Endothelial cell (in vitro differentiated cells): ENCODE results near the gene NKAP. TPM values are rescaled to one million over a fixed set of nuclear protein-coding genes. Genes with fewer than 3 reads are reported as not detected.
A peak's percentile ranks its signal among the peaks of the same experiment; 100 is the strongest.

Source experiments
- DNase-seq: peaks from one replicate; pipeline ENCODE4 v3.0.0; 2021; ENCODE audit warnings: low spot score
- H3K27ac Mint-ChIP-seq: one replicate; pipeline ENCODE4 v1.8.0; 2021; ENCODE audit warnings: mixed read lengths, inconsistent platforms; ENCODE audit not compliant: unreplicated experiment
- H3K27me3 Mint-ChIP-seq: one replicate; pipeline ENCODE4 v1.8.0; 2021; ENCODE audit warnings: mild to moderate bottlenecking, moderate library complexity, mixed read lengths, inconsistent platforms; ENCODE audit not compliant: unreplicated experiment
- H3K36me3 Mint-ChIP-seq: one replicate; pipeline ENCODE4 v1.8.0; 2021; ENCODE audit warnings: mild to moderate bottlenecking, low read depth, mixed read lengths, inconsistent platforms; ENCODE audit not compliant: unreplicated experiment
- H3K4me1 Mint-ChIP-seq: one replicate; pipeline ENCODE4 v1.8.0; 2021; ENCODE audit warnings: mild to moderate bottlenecking, mixed read lengths, inconsistent platforms; ENCODE audit not compliant: unreplicated experiment
- H3K4me3 Mint-ChIP-seq: one replicate; pipeline ENCODE4 v1.8.0; 2021; ENCODE audit warnings: mild to moderate bottlenecking, mixed read lengths, inconsistent platforms; ENCODE audit not compliant: unreplicated experiment
- H3K9me3 Mint-ChIP-seq: one replicate; pipeline ENCODE4 v1.8.0; 2021; ENCODE audit warnings: mixed read lengths, inconsistent platforms; ENCODE audit not compliant: unreplicated experiment
- CTCF ChIP-seq: fragments of 200-600 bp; sonication (generic); IDR thresholded peaks from one replicate; pipeline ENCODE4 v1.5.0; 2021; ENCODE audit warnings: antibody characterized with exemption; ENCODE audit not compliant: unreplicated experiment
- long read RNA-seq: library from polyadenylated mRNA; unstranded; transcript quantifications from one replicate; pipeline ENCODE4 v2.0.0, GENCODE V29; 2020; ENCODE audit not compliant: unreplicated experiment
- total RNA-seq: library from RNA; stranded (reverse); fragmentation: NEBNext Ultra II Directional; extraction: Animal tissue kit (Norgen Biotek cat#: 25700); gene quantifications from one replicate; pipeline ENCODE4 v1.2.1, GENCODE V29; 2021; ENCODE audit not compliant: unreplicated experiment

Gene NKAP
- 7.5 TPM for total RNA-seq
- long read RNA-seq, full-length matches to known transcripts: 3 of 15 reads
- long read RNA-seq, partial matches to known transcripts: 12 of 15 reads
- long read RNA-seq, other reads (novel, unspliced or antisense): 0 of 15 reads

DNA sequence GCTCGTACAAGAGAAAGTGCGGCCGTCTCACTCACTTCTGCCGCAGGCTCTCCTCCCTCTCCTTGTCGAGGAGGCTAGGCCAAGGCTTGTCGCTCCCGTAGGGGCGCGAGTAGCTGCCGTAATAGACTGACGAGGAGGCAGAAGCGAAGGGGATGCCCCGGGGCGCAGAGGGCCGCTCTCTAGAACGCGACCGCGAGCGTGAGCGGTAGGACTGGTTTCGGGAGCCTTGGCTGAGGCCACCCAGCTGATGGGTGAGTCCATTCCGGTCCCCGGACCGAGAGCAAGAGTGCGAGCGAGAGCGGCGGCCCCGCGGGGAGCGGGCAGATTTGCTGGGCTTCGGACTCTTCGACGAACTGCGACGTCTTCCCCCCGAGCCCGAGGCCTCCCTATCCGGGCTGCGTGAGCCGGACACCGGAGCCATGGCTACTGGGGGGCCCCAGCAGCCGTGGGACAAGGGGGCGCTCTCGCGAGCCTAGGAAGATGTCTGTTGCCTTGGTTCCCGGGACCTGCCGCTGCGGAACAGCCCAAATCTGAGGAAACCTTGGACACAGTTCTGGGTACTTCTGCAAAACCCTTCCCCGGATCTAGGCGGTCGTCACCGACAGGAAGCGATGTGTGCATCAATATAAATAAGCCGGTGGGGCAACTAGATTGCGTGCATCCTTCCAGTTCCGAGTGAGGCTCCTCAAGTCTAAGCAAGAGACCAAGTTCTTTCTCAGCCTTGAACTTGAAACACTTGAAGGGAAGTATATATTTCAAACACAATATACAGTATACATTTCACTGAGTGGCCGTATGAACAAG is at the start of gene NKAP:
TSS of gene NKAP (minus strand) at position 567 of the 804 bp plus-strand sequence. CDS start at position 421, 146 bp downstream.
- peak within 1 kb of the TSS; percentile 93 for H3K27ac Mint-ChIP-seq
- DNase-seq: peak; percentile 71
- H3K27me3 Mint-ChIP-seq: peaks cover 4% of the 10 kb centered on the region
- no peak for TF ChIP-seq CTCF
- H3K36me3 Mint-ChIP-seq: peaks cover 4% of the 10 kb centered on the region
- H3K9me3 Mint-ChIP-seq: no peaks in the 10 kb centered on the region
- H3K4me3 Mint-ChIP-seq: peak within 1 kb of the TSS; percentile 99
- peaks cover 10% of the 10 kb centered on the region for H3K4me1 Mint-ChIP-seq

DNA sequence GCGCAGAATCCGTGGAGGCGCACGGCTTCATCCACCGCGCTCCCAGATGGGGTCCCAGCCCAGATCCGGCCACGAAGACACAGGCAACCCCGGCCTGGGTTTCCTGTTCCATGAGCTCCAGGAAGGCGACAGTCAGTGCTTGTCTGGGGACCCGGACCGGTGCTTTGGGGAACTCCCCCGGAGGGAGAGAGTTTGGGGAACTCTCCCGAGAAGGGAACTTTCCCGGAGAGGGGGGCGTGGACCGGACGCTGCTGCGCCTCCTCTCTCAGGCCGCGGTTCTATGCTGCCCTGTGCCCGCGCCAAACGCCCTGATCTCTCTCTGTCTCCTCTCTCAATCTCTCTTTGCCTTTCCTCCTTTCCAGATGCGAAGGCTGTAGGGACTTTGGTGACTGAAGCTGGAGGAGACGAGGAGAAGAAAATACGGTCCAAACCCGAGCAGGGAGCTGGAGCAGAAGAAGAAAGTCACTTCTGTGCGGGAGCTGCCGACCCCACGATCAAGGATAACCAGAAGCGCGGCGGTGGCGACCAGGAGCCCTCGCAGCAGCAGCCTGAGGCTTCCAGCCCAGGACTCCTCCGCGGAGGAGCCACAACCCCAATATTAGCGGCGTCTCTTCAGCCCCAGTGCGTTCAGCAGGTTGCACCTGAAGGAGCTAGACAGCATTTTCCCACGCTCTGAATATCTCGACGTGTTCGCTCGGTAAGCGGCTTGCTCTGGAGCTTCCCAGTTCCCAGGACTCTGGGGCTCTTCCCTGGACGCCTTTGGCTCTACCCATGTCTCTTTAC is 47.6 kb upstream of the NKAP start:
- H3K36me3 Mint-ChIP-seq: no peaks in the 10 kb centered on the region
- H3K27me3 Mint-ChIP-seq: peaks cover 7% of the 10 kb centered on the region
- no peak overlapping the region for H3K27ac Mint-ChIP-seq
- H3K9me3 Mint-ChIP-seq: no peaks in the 10 kb centered on the region
- H3K4me3 Mint-ChIP-seq: peak overlapping the region; percentile 73
- no peaks in the 10 kb centered on the region for H3K4me1 Mint-ChIP-seq
- DNase-seq: no peak
- no peak for TF ChIP-seq CTCF

DNA sequence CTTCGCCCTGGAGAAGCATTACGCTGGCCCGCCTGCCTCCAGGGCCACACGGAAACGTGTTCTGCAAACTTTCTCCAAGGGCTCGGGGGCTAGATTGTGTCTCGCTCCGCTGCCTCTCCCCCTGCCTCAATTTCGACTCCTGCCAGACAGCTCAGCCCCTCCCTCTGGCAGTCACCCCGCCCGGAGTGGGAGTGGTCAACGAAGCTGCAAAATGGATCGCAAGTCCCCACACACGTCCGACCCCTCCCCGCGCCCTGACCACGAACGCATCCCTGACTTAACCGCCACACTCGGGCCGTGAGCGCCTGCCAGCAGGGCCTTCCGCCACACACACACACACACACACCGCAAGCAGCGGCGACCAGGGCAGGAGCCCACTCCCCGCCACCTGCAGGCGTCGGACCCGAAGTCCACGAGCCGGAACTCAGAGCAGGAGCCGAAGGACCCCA is 47.0 kb upstream of the NKAP start:
- peaks cover 3% of the 10 kb centered on the region for H3K27me3 Mint-ChIP-seq
- H3K27ac Mint-ChIP-seq: no peak overlapping the region
- DNase-seq: no peak
- no peaks in the 10 kb centered on the region for H3K36me3 Mint-ChIP-seq
- no peak for TF ChIP-seq CTCF
- no peaks in the 10 kb centered on the region for H3K9me3 Mint-ChIP-seq
- H3K4me3 Mint-ChIP-seq: peak overlapping the region; percentile 73
- H3K4me1 Mint-ChIP-seq: no peaks in the 10 kb centered on the region

- H3K9me3 Mint-ChIP-seq: no peaks in the 10 kb centered on the region
- no peaks in the 10 kb centered on the region for H3K36me3 Mint-ChIP-seq
- H3K27ac Mint-ChIP-seq: no peak overlapping the region
- TF ChIP-seq CTCF: no peak
- H3K27me3 Mint-ChIP-seq: peaks cover 3% of the 10 kb centered on the region
- peak overlapping the region; percentile 73 for H3K4me3 Mint-ChIP-seq
- H3K4me1 Mint-ChIP-seq: no peaks in the 10 kb centered on the region
- no peak for DNase-seq
Observed at GRCh38 chrX:119989905-119990555, 46.5 kb upstream of the NKAP start.
